Measurements from ENCODE around the gene SIRT3.

DNA sequence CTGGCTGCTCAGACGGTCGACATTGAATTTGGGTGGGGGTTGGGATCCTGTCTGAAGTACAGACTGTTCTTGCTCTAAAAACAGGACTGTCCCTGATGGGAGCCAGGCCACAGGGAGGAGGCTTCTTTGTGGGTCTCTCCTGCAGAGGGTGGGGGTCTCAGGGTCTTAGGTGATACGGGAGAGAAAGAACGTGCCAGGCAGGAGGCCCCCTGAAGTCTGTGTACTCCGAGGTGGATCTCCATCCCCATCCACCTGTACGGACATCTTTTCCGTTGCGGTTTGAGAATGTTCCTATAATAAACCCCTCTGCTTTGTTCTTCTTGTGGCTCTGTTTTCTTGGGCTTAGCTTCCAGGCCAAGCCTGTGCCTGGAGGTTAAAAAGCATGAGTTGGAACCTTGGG, 16.5 kb upstream of the SIRT3 start:
- TF ChIP-seq, protein P1, sequence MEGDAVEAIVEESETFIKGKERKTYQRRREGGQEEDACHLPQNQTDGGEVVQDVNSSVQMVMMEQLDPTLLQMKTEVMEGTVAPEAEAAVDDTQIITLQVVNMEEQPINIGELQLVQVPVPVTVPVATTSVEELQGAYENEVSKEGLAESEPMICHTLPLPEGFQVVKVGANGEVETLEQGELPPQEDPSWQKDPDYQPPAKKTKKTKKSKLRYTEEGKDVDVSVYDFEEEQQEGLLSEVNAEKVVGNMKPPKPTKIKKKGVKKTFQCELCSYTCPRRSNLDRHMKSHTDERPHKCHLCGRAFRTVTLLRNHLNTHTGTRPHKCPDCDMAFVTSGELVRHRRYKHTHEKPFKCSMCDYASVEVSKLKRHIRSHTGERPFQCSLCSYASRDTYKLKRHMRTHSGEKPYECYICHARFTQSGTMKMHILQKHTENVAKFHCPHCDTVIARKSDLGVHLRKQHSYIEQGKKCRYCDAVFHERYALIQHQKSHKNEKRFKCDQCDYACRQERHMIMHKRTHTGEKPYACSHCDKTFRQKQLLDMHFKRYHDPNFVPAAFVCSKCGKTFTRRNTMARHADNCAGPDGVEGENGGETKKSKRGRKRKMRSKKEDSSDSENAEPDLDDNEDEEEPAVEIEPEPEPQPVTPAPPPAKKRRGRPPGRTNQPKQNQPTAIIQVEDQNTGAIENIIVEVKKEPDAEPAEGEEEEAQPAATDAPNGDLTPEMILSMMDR (conservative IDR thresholded peaks at IDR 0.05; ENCODE audit: low read depth, low read length), result no peak
- TF ChIP-seq EZH2 (IDR thresholded peaks at IDR 0.05; ENCODE audit: low read length, unreplicated experiment) (no peak), EZH2phosphoT487 (IDR thresholded peaks at IDR 0.05; ENCODE audit: borderline replicate concordance, low read length) (no peak)

Data from PC-3 (cell line).